BJ (cell line): ENCODE data around the gene GRB7. TPM values are rescaled to one million over a fixed set of nuclear protein-coding genes. Genes with fewer than 3 reads are reported as not detected.
A peak's percentile ranks its signal among the peaks of the same experiment; 100 is the strongest.

Experiments
- CTCF ChIA-PET: fragments of 350-600 bp; formaldehyde crosslinking; extraction: SDS; loops from one replicate; lab custom pipeline; 2021; ENCODE audit warnings: antibody characterized with exemption, inconsistent platforms; lab: Yijun Ruan, JAX
- POLR2A ChIA-PET: fragments of 300-600 bp; sonication (Branson Sonifier 250); formaldehyde crosslinking; extraction: SDS; loops from one replicate; lab custom pipeline; 2021; ENCODE audit warnings: antibody characterized with exemption; lab: Charles Lee
- DNase-seq: peaks from one replicate; pipeline ENCODE4 v3.0.0-alpha.2; 2011; ENCODE audit warnings: low read depth
- H3K27me3 ChIP-seq: 2 replicates; pipeline ENCODE4 v1.6.0; 2011; ENCODE audit warnings: low read length; ENCODE audit not compliant: control insufficient read depth, insufficient read depth
- H3K36me3 ChIP-seq: 2 replicates; pipeline ENCODE4 v1.5.1; 2011; ENCODE audit warnings: low read length; ENCODE audit not compliant: control insufficient read depth, insufficient read depth
- H3K4me3 ChIP-seq: 2 replicates; pipeline ENCODE4 v1.5.1; 2011; ENCODE audit warnings: low read depth, mild to moderate bottlenecking, control low read depth, low read length
- CTCF ChIP-seq: IDR thresholded peaks from 2 replicates; pipeline ENCODE4 v1.5.1; 2011; ENCODE audit warnings: low read depth, mild to moderate bottlenecking, control low read depth, inconsistent platforms, low read length, moderate library complexity; ENCODE audit not compliant: insufficient read depth
- polyA plus RNA-seq: library from polyadenylated mRNA; depleted of rRNA; stranded (reverse); fragments of >200 nt; gene quantifications from 2 replicates; pipeline ENCODE4 v1.2.3, GENCODE V29; 2011

The GRB7 gene
- polyA plus RNA-seq, 1 experiment, result 0.23 TPM

- H3K36me3 ChIP-seq, result no peaks in the 10 kb centered on the region; the same call in 1 of the 2 replicates
- 0 out of 2 replicates have a peak, but pooled peaks have one; percentile 9 for TF ChIP-seq CTCF
- ChIA-PET CTCF (interaction anchor here (1.0 to 1.2 kb wide), 3 partner anchors 9 to 118 kb away, joined by 3 to 5 read pairs (median 4); partner anchors contain the start of gene MIEN1), POLR2A (no interaction called here)
- no peaks in the 10 kb centered on the region; the same call in 1 of the 2 replicates for H3K27me3 ChIP-seq
- no peak for DNase-seq
- no peak overlapping the region for H3K4me3 ChIP-seq
Measured at GRCh38 chr17:39739885-39740356, 2.2 kb downstream of the GRB7 start.

GRCh38 chr17:39740357-39741111 is 2.8 kb downstream of the GRB7 start:
- Histone ChIP-seq H3K27me3 (no peaks in the 10 kb centered on the region; the same call in 1 of the 2 replicates), H3K4me3 (no peak overlapping the region), H3K36me3 (no peaks in the 10 kb centered on the region; the same call in 1 of the 2 replicates)
- ChIA-PET POLR2A (no interaction called here), CTCF (interaction anchor here (1.1 kb wide), 1 partner anchor 119 kb away, joined by 3 read pairs; no protein-coding TSS in a partner anchor)
- TF ChIP-seq CTCF, result no peak
- DNase-seq, result no peak

- Histone ChIP-seq H3K27me3 (no peaks in the 10 kb centered on the region; the same call in 1 of the 2 replicates), H3K4me3 (no peak overlapping the region), H3K36me3 (no peaks in the 10 kb centered on the region; the same call in 1 of the 2 replicates)
- TF ChIP-seq CTCF, result no peak
- ChIA-PET CTCF (no interaction called here), POLR2A (no interaction called here)
- no peak for DNase-seq
Measured at GRCh38 chr17:39742126-39742855, 4.6 kb downstream of the GRB7 start.

- TF ChIP-seq CTCF, result no peak
- H3K4me3 ChIP-seq, result no peak overlapping the region
- H3K27me3 ChIP-seq, result no peaks in the 10 kb centered on the region
- no peaks in the 10 kb centered on the region; the same call in 1 of the 2 replicates for H3K36me3 ChIP-seq
- ChIA-PET POLR2A (no interaction called here), CTCF (interaction anchor here (0.9 kb wide), 1 partner anchor 121 kb away, joined by 3 read pairs; no protein-coding TSS in a partner anchor)
- DNase-seq, result no peak
Measured at GRCh38 chr17:39742856-39743436, 5.2 kb downstream of the GRB7 start.
